Neutrophil (primary cell): ENCODE measurements around the gene TSPAN3.

Experiments
- H3K27ac ChIP-seq: fragments of 200-600 bp; sonication (generic); 2 replicates; pipeline ENCODE4 v1.5.1; 2016; ENCODE audit warnings: mild to moderate bottlenecking, moderate library complexity
- H3K27me3 ChIP-seq: fragments of 200-600 bp; sonication (generic); 2 replicates; pipeline ENCODE4 v1.6.0; 2016; ENCODE audit warnings: mild to moderate bottlenecking
- H3K36me3 ChIP-seq: fragments of 200-600 bp; sonication (generic); 2 replicates; pipeline ENCODE4 v1.5.1; 2017
- H3K4me1 ChIP-seq, 2 experiments: fragments of 200-600 bp in 1 of 2; sonication (generic) in 1 of 2; 1 replicate in 1 of 2; 2 replicates in 1 of 2; pipeline versions ENCODE4 v1.5.1 to v1.6.1; 2013 to 2016; ENCODE audit warnings: low read depth in 1 of 2, low read length in 1 of 2, mild to moderate bottlenecking in 1 of 2, moderate library complexity in 1 of 2; ENCODE audit not compliant: control insufficient read depth in 1 of 2, insufficient read depth in 1 of 2
- H3K4me3 ChIP-seq, 2 experiments: fragments of 200-600 bp in 1 of 2; sonication (generic) in 1 of 2; 1 replicate in 1 of 2; 2 replicates in 1 of 2; pipeline ENCODE4 v1.5.1; 2013 to 2016; ENCODE audit warnings: low read depth in 1 of 2, low read length in 1 of 2, mild to moderate bottlenecking in 1 of 2, moderate library complexity in 1 of 2
- H3K9me3 ChIP-seq: fragments of 200-600 bp; sonication (generic); 2 replicates; pipeline ENCODE4 v1.5.1; 2016
- CTCF ChIP-seq: fragments of 200-600 bp; sonication (generic); IDR thresholded peaks from 2 replicates; pipeline ENCODE4 v1.5.1; 2016; ENCODE audit warnings: antibody characterized with exemption

The TSPAN3 gene

GRCh38 chr15:77070495-77071304 lies at the start of gene TSPAN3:
TSPAN3 (minus strand) TSS chr15:77071109; CDS start chr15:77070954, 155 bp downstream.
- H3K36me3 ChIP-seq: no peaks in the 10 kb centered on the region
- peaks cover 10% of the 10 kb centered on the region for H3K27me3 ChIP-seq
- H3K4me3 ChIP-seq: peak within 1 kb of the TSS; percentile 72 to 83
- no peaks in the 10 kb centered on the region for H3K9me3 ChIP-seq
- peak; percentile 37 for TF ChIP-seq CTCF
- peak within 1 kb of the TSS; percentile 83 for H3K27ac ChIP-seq
- H3K4me1 ChIP-seq: peaks cover 8 to 17% of the 10 kb centered on the region in 2 experiments

- H3K4me3 ChIP-seq: no peak overlapping the region
- no peaks in the 10 kb centered on the region for H3K9me3 ChIP-seq
- no peak overlapping the region for H3K27ac ChIP-seq
- H3K27me3 ChIP-seq: no peaks in the 10 kb centered on the region
- H3K4me1 ChIP-seq: no peaks in the 10 kb centered on the region
- peaks cover 6% of the 10 kb centered on the region for H3K36me3 ChIP-seq
- no peak for TF ChIP-seq CTCF
Measured at GRCh38 chr15:77120576-77120975, 49.7 kb upstream of the TSPAN3 start.

- no peak for TF ChIP-seq CTCF
- no peaks in the 10 kb centered on the region for H3K27me3 ChIP-seq
- peaks cover 14% of the 10 kb centered on the region for H3K36me3 ChIP-seq
- H3K9me3 ChIP-seq: no peaks in the 10 kb centered on the region
- no peak overlapping the region for H3K27ac ChIP-seq
- H3K4me1 ChIP-seq: no peaks in the 10 kb centered on the region
- no peak overlapping the region for H3K4me3 ChIP-seq
Measured at GRCh38 chr15:77119446-77119845, 48.5 kb upstream of the TSPAN3 start.

- H3K27ac ChIP-seq: no peak overlapping the region
Measured at GRCh38 chr15:77118882-77119321, 48.0 kb upstream of the TSPAN3 start.

GRCh38 chr15:77115179-77115578 lies 44.3 kb upstream of the TSPAN3 start:
- H3K4me3 ChIP-seq: no peak overlapping the region
- peaks cover 35% of the 10 kb centered on the region for H3K36me3 ChIP-seq
- no peak for TF ChIP-seq CTCF
- H3K4me1 ChIP-seq: no peaks in the 10 kb centered on the region
- H3K27ac ChIP-seq: no peak overlapping the region
- H3K27me3 ChIP-seq: no peaks in the 10 kb centered on the region
- H3K9me3 ChIP-seq: no peaks in the 10 kb centered on the region

More at GRCh38 chr15:77118882-77119321, 48.0 kb upstream of the TSPAN3 start:
- H3K27me3 ChIP-seq: no peaks in the 10 kb centered on the region
- H3K4me1 ChIP-seq: no peaks in the 10 kb centered on the region
- no peaks in the 10 kb centered on the region for H3K9me3 ChIP-seq
- H3K4me3 ChIP-seq: no peak overlapping the region
- peaks cover 19% of the 10 kb centered on the region for H3K36me3 ChIP-seq
- no peak for TF ChIP-seq CTCF
